ENCODE data around the gene TNFRSF13B.
"Not testable (repeated sequence)": the region's sequence is repeated elsewhere in the genome, so short reads cannot be mapped to it uniquely, and the experiment has no call there.

TNFRSF13B gene

GRCh38 chr17:16980813-16981731, 9.2 kb upstream of the TNFRSF13B start:
- Histone ChIP-seq H4K20me1 (ENCODE audit: insufficient read depth, low read length) (no peaks in the 10 kb centered on the region), H2AFZ (ENCODE audit: low read length) (no peak overlapping the region), H3K9ac (ENCODE audit: low read length) (no peak overlapping the region), H3K9me2 (ENCODE audit: low read depth, low read length) (no peaks in the 10 kb centered on the region), H3K27me3 (ENCODE audit: insufficient read depth, low read length) (no peaks in the 10 kb centered on the region), H3K4me3 (ENCODE audit: low read depth, low read length, poor library complexity, severe bottlenecking) (no peak overlapping the region), H3K79me2 (ENCODE audit: insufficient read depth, low read length) (no peaks in the 10 kb centered on the region), H3K9me3 (ENCODE audit: low read length) (no peaks in the 10 kb centered on the region), H3K4me1 (ENCODE audit: insufficient read depth, low read length, severe bottlenecking) (peaks cover 48% of the 10 kb centered on the region), H3K4me2 (ENCODE audit: low read length) (0 out of 2 replicates have a peak overlapping the region, but pooled peaks have one; percentile 14), H3K27ac (ENCODE audit: low read depth, low read length, poor library complexity, severe bottlenecking) (peak overlapping the region; percentile 56), H3K36me3 (ENCODE audit: insufficient read depth, low read length) (no peaks in the 10 kb centered on the region), H3F3A (ENCODE audit: insufficient read depth, low read length) (no peaks in the 10 kb centered on the region)
- TF ChIP-seq EZH2 (IDR thresholded peaks at IDR 0.05; ENCODE audit: borderline replicate concordance, low read length) = no peak
- TF ChIP-seq, protein P1, sequence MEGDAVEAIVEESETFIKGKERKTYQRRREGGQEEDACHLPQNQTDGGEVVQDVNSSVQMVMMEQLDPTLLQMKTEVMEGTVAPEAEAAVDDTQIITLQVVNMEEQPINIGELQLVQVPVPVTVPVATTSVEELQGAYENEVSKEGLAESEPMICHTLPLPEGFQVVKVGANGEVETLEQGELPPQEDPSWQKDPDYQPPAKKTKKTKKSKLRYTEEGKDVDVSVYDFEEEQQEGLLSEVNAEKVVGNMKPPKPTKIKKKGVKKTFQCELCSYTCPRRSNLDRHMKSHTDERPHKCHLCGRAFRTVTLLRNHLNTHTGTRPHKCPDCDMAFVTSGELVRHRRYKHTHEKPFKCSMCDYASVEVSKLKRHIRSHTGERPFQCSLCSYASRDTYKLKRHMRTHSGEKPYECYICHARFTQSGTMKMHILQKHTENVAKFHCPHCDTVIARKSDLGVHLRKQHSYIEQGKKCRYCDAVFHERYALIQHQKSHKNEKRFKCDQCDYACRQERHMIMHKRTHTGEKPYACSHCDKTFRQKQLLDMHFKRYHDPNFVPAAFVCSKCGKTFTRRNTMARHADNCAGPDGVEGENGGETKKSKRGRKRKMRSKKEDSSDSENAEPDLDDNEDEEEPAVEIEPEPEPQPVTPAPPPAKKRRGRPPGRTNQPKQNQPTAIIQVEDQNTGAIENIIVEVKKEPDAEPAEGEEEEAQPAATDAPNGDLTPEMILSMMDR (IDR thresholded peaks at IDR 0.05; ENCODE audit: low read length) = no peak

GRCh38 chr17:16980061-16980460, 8.1 kb upstream of the TNFRSF13B start:
- no peak overlapping the region for H3K27ac ChIP-seq (ENCODE audit: low read depth, low read length, poor library complexity, severe bottlenecking)
- H3K4me2 ChIP-seq (ENCODE audit: low read length) = no peak overlapping the region
- H3K79me2 ChIP-seq (ENCODE audit: insufficient read depth, low read length) = no peaks in the 10 kb centered on the region
- no peak overlapping the region for H3K9ac ChIP-seq (ENCODE audit: low read length)
- H2AFZ ChIP-seq (ENCODE audit: low read length) = no peak overlapping the region
- no peaks in the 10 kb centered on the region for H3F3A ChIP-seq (ENCODE audit: insufficient read depth, low read length)
- H3K9me2 ChIP-seq (ENCODE audit: low read depth, low read length) = no peaks in the 10 kb centered on the region
- H3K4me3 ChIP-seq (ENCODE audit: low read depth, low read length, poor library complexity, severe bottlenecking) = no peak overlapping the region
- no peaks in the 10 kb centered on the region for H3K36me3 ChIP-seq (ENCODE audit: insufficient read depth, low read length)
- no peaks in the 10 kb centered on the region for H3K9me3 ChIP-seq (ENCODE audit: low read length)
- no peaks in the 10 kb centered on the region for H3K27me3 ChIP-seq (ENCODE audit: insufficient read depth, low read length)
- TF ChIP-seq EZH2 (IDR thresholded peaks at IDR 0.05; ENCODE audit: borderline replicate concordance, low read length) = no peak
- TF ChIP-seq, protein P1 (IDR thresholded peaks at IDR 0.05; ENCODE audit: low read length) = no peak
- H3K4me1 ChIP-seq (ENCODE audit: insufficient read depth, low read length, severe bottlenecking) = peaks cover 58% of the 10 kb centered on the region
- no peaks in the 10 kb centered on the region for H4K20me1 ChIP-seq (ENCODE audit: insufficient read depth, low read length)

- H3K27me3 ChIP-seq (ENCODE audit: insufficient read depth, low read length); H3K4me3 ChIP-seq (ENCODE audit: low read depth, low read length, poor library complexity, severe bottlenecking); H4K20me1 ChIP-seq (ENCODE audit: insufficient read depth, low read length); H2AFZ ChIP-seq (ENCODE audit: low read length); H3K79me2 ChIP-seq (ENCODE audit: insufficient read depth, low read length); H3K4me2 ChIP-seq (ENCODE audit: low read length); H3K9me2 ChIP-seq (ENCODE audit: low read depth, low read length); H3F3A ChIP-seq (ENCODE audit: insufficient read depth, low read length); H3K9me3 ChIP-seq (ENCODE audit: low read length); H3K9ac ChIP-seq (ENCODE audit: low read length); H3K36me3 ChIP-seq (ENCODE audit: insufficient read depth, low read length): not testable (repeated sequence)
- Histone ChIP-seq H3K27ac (ENCODE audit: low read depth, low read length, poor library complexity, severe bottlenecking) (peak overlapping the region; percentile 92), H3K4me1 (ENCODE audit: insufficient read depth, low read length, severe bottlenecking) (peaks cover 66% of the 10 kb centered on the region)
Observed at GRCh38 chr17:16979237-16979823, 7.4 kb upstream of the TNFRSF13B start.
